ENCODE data around the gene NPVF. TPM values are rescaled to one million over a fixed set of nuclear protein-coding genes. Genes with fewer than 3 reads are reported as not detected.

The NPVF gene
- total RNA-seq, 1 experiment from 2014 or later = not detected

DNA sequence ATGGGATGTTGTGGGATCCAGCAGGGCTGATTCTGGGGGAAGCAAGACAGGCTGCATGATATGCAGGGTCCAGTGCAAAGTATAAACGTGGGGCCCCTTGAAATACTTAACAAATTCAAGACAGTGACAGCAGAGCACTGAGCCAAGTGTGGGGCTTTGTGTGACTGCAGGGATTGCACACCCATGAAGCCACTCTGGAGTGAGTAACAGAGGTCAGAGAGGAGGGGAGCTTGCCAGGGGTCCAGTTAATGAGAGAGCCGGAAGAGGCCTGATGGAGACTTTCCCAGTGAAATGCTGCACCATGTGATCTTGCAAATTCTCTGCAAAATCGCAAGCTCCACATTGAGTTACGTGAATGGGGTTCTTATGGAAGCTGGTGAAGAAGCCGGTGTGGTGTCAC lies 5.6 kb downstream of the NPVF start:
- H3K9me3 ChIP-seq (ENCODE audit: control insufficient read depth, insufficient read depth, low read depth, low read length) = no peaks in the 10 kb centered on the region
- CTCF ChIA-PET = no interaction called here

DNA sequence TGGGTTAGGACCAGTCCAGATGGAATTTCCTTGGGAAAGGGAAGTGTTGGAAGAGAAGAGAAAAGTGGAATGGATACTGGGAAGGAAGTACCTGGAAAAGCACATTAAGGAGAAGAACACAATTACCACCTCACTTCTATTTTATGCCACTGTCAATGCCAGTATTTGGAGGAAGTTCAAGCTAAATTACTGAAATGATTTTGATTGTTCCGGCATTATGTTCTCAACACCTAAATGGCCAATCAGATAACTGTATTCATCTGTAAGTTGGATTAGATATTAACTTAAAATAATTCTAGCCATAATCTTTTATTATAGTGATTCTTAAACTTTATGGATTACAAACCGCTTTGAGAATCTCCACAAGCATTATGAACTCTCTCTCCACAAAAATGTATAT lies 7.3 kb downstream of the NPVF start:
- BruUV-seq (replicated peaks) = no TSS peak
- Histone ChIP-seq H3K4me3 (ENCODE audit: low read depth in 2 of 2, low read length in 2 of 2) (no peak overlapping the region), H3K36me3 (ENCODE audit: control insufficient read depth, insufficient read depth, low read length) (no peaks in the 10 kb centered on the region), H3K27ac (ENCODE audit: low read length) (no peak overlapping the region), H3K27me3 (ENCODE audit: control insufficient read depth, insufficient read depth, low read length) (peaks cover 17% of the 10 kb centered on the region), H3K4me1 (ENCODE audit: control insufficient read depth, insufficient read depth, low read length) (no peaks in the 10 kb centered on the region), H3K9me3 (ENCODE audit: control insufficient read depth, insufficient read depth, low read depth, low read length) (no peaks in the 10 kb centered on the region)
- no peak for DNase-seq (ENCODE audit: low read depth, low spot score)
- no peak for TF ChIP-seq POLR2AphosphoS5 (IDR thresholded peaks at IDR 0.05; ENCODE audit: low read depth, low read length)
- no peak for TF ChIP-seq SIN3A (IDR thresholded peaks at IDR 0.05; ENCODE audit: borderline replicate concordance, insufficient read depth, low read depth, low read length)
- TF ChIP-seq TCF7L2 (IDR thresholded peaks at IDR 0.05; ENCODE audit: low read depth, low read length) = no peak
- TF ChIP-seq, protein P1, sequence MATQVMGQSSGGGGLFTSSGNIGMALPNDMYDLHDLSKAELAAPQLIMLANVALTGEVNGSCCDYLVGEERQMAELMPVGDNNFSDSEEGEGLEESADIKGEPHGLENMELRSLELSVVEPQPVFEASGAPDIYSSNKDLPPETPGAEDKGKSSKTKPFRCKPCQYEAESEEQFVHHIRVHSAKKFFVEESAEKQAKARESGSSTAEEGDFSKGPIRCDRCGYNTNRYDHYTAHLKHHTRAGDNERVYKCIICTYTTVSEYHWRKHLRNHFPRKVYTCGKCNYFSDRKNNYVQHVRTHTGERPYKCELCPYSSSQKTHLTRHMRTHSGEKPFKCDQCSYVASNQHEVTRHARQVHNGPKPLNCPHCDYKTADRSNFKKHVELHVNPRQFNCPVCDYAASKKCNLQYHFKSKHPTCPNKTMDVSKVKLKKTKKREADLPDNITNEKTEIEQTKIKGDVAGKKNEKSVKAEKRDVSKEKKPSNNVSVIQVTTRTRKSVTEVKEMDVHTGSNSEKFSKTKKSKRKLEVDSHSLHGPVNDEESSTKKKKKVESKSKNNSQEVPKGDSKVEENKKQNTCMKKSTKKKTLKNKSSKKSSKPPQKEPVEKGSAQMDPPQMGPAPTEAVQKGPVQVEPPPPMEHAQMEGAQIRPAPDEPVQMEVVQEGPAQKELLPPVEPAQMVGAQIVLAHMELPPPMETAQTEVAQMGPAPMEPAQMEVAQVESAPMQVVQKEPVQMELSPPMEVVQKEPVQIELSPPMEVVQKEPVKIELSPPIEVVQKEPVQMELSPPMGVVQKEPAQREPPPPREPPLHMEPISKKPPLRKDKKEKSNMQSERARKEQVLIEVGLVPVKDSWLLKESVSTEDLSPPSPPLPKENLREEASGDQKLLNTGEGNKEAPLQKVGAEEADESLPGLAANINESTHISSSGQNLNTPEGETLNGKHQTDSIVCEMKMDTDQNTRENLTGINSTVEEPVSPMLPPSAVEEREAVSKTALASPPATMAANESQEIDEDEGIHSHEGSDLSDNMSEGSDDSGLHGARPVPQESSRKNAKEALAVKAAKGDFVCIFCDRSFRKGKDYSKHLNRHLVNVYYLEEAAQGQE (IDR thresholded peaks at IDR 0.05; ENCODE audit: insufficient read depth in 1 of 2, low read depth in 2 of 2, low read length in 1 of 2) = no peak
- TF ChIP-seq, protein P2, sequence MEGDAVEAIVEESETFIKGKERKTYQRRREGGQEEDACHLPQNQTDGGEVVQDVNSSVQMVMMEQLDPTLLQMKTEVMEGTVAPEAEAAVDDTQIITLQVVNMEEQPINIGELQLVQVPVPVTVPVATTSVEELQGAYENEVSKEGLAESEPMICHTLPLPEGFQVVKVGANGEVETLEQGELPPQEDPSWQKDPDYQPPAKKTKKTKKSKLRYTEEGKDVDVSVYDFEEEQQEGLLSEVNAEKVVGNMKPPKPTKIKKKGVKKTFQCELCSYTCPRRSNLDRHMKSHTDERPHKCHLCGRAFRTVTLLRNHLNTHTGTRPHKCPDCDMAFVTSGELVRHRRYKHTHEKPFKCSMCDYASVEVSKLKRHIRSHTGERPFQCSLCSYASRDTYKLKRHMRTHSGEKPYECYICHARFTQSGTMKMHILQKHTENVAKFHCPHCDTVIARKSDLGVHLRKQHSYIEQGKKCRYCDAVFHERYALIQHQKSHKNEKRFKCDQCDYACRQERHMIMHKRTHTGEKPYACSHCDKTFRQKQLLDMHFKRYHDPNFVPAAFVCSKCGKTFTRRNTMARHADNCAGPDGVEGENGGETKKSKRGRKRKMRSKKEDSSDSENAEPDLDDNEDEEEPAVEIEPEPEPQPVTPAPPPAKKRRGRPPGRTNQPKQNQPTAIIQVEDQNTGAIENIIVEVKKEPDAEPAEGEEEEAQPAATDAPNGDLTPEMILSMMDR (IDR thresholded peaks at IDR 0.05) = no peak
- ATAC-seq = no peak
- POLR2A ChIA-PET = no interaction called here
- CTCF ChIA-PET = no interaction called here
- intact Hi-C loops (cut with micrococcal nuclease; ENCODE audit: unreplicated experiment) (no loop called here), in situ Hi-C loops (cut with HindIII; ENCODE audit: low pct_unique_long_range_greater_than_20kb, low sequenced_read_pairs) (no loop called here)

More for the DNA sequence above, 5.6 kb downstream of the NPVF start:
- Histone ChIP-seq H3K4me3 (ENCODE audit: low read depth in 2 of 2, low read length in 2 of 2) (no peak overlapping the region), H3K4me1 (ENCODE audit: control insufficient read depth, insufficient read depth, low read length) (no peaks in the 10 kb centered on the region), H3K27me3 (ENCODE audit: control insufficient read depth, insufficient read depth, low read length) (peaks cover 18% of the 10 kb centered on the region), H3K36me3 (ENCODE audit: control insufficient read depth, insufficient read depth, low read length) (no peaks in the 10 kb centered on the region), H3K27ac (ENCODE audit: low read length) (no peak overlapping the region)
- no peak for TF ChIP-seq SIN3A (IDR thresholded peaks at IDR 0.05; ENCODE audit: borderline replicate concordance, insufficient read depth, low read depth, low read length)
- TF ChIP-seq, protein P2 (IDR thresholded peaks at IDR 0.05) = no peak
- TF ChIP-seq POLR2AphosphoS5 (IDR thresholded peaks at IDR 0.05; ENCODE audit: low read depth, low read length) = no peak
- TF ChIP-seq, protein P1 (IDR thresholded peaks at IDR 0.05; ENCODE audit: insufficient read depth in 1 of 2, low read depth in 2 of 2, low read length in 1 of 2) = no peak
- TF ChIP-seq TCF7L2 (IDR thresholded peaks at IDR 0.05; ENCODE audit: low read depth, low read length) = no peak
- BruUV-seq (replicated peaks) = no TSS peak
- intact Hi-C loops (cut with micrococcal nuclease; ENCODE audit: unreplicated experiment) (no loop called here), in situ Hi-C loops (cut with HindIII; ENCODE audit: low pct_unique_long_range_greater_than_20kb, low sequenced_read_pairs) (no loop called here)
- DNase-seq (ENCODE audit: low read depth, low spot score) (no peak), ATAC-seq (no peak)
- POLR2A ChIA-PET = no interaction called here
